ENCODE measurements around the gene PTK7.

DNA sequence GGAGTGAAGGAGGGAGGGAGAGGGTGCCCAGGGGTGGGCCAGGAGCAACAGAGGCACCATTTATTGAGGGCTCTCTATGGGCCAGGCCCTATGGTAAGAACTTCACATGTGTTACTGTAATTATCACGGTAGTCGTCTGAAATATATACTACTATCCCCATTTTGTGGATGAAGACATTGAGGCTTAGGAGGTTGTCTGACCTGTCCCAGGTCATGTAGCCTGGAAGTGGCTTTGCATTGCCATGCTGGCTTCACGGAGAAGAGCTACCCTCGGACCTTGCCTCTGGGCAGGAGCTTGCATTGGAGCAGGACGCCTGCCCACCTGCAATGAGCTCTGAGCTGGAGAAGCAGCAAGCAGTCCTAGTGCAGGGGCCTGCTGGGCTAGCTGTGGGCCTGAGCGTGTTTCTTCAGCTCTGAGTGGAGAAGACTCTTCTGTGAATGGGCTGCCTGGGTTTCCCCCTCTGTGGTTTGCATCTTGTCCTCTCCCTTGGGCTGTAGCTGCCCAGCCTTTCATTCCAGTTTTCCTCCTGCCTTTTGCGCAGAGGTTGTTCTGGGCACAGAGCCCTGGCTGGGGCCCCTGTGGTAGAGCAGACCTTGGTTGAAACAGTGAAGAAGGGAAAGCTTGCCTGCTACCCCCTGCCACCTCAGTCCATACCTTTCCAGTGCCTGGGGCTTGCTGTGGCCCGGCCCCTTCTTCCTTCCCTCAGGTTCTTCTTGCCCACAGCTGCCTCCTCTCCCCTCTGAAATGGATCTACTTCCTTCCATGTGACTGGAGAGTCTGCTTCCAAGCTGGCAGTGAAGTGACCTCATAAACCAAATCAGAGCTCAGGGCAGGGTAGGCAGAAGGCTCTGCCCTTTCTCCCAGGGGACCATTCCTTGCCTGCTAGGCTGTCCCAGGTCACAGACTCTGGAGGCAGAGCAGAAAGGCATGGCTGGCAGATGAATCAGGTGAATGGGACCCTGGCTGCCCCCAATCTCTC is 70.9 kb downstream of the PTK7 start:
- TF ChIP-seq ZNF274 (IDR thresholded peaks at IDR 0.05; ENCODE audit: low read depth, low read length) (no peak), SUZ12 (IDR thresholded peaks at IDR 0.05; ENCODE audit: extremely low read depth, insufficient read depth, insufficient read length) (no peak)
